RWPE2 (cell line): ENCODE results near the gene COQ8B.

Experiments
- ATAC-seq: fragments of 200-7000 bp; cut with Tn5 transposase; 3 replicates; pipeline ENCODE4 v1.9.1; 2021; ENCODE audit warnings: low read depth
- DNase-seq: peaks from one replicate; pipeline ENCODE4 v3.0.0-alpha.2; 2020; ENCODE audit warnings: low spot score
- H3K27ac ChIP-seq: fragments of 450-650 bp; 2 replicates; pipeline ENCODE4 v1.5.1; 2017; ENCODE audit warnings: mild to moderate bottlenecking; ENCODE audit not compliant: poor library complexity, severe bottlenecking
- H3K27me3 ChIP-seq: fragments of 250-450 bp; sonication (Bioruptor Pico); 2 replicates; pipeline ENCODE4 v1.5.1; 2021; ENCODE audit warnings: mild to moderate bottlenecking, moderate library complexity; ENCODE audit not compliant: insufficient read depth, poor library complexity, severe bottlenecking
- H3K36me3 ChIP-seq: fragments of 250-450 bp; sonication (Bioruptor Pico); 2 replicates; pipeline ENCODE4 v1.5.1; 2020; ENCODE audit warnings: low read depth, mild to moderate bottlenecking, moderate library complexity
- H3K4me1 ChIP-seq: fragments of 250-450 bp; sonication (Bioruptor Pico); 2 replicates; pipeline ENCODE4 v1.5.1; 2021; ENCODE audit warnings: mild to moderate bottlenecking, moderate library complexity; ENCODE audit not compliant: insufficient read depth, poor library complexity, severe bottlenecking
- H3K4me3 ChIP-seq: fragments of 250-450 bp; sonication (Bioruptor Pico); 2 replicates; pipeline ENCODE4 v1.5.1; 2021; ENCODE audit warnings: mild to moderate bottlenecking, moderate library complexity; ENCODE audit not compliant: severe bottlenecking
- H3K9me3 ChIP-seq: fragments of 250-450 bp; sonication (Bioruptor Pico); 2 replicates; pipeline ENCODE4 v1.5.1; 2021; ENCODE audit warnings: mild to moderate bottlenecking, moderate library complexity; ENCODE audit not compliant: severe bottlenecking
- TF ChIP-seq, protein P1 (sequence below): fragments of 450-650 bp; IDR thresholded peaks from one replicate; pipeline ENCODE4 v1.5.1; 2017; ENCODE audit warnings: mild to moderate bottlenecking, moderate library complexity; ENCODE audit not compliant: poor library complexity, severe bottlenecking

Gene COQ8B

DNA sequence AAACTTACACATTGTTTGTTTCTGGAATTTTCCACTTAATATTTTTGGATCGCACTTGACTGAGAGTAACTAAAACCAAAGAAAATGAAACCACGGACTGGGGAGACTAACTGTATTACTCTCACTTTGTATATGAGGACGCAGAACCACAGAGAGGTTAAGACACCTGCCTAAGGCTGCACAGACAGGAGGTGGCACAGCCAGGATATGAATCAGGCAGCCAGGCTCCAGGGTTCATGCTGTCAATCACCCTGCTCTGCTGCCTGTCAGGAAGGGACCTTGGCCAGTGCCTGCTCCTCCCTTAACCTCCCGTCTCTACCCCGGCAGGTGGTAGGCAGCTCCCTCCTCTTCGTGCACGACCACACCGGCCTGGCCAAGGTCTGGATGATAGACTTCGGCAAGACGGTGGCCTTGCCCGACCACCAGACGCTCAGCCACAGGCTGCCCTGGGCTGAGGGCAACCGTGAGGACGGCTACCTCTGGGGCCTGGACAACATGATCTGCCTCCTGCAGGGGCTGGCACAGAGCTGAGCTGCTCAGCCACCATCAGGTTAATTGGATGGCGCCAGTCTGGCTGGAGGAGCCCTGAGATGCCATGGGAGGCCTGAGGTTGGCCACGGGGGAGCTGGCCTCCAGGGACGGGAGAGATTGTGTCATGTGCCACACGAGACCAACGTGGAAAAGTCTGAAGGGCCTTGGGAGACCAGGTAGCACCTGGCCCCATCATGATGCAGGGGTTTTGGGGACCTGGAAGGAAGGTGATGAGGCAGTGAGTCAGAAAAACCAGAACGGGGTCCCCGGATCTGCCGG, 22.5 kb upstream of the COQ8B start:
- Histone ChIP-seq H3K27ac (no peak overlapping the region), H3K4me1 (no peaks in the 10 kb centered on the region), H3K4me3 (no peak overlapping the region), H3K27me3 (no peaks in the 10 kb centered on the region), H3K9me3 (no peaks in the 10 kb centered on the region), H3K36me3 (peaks cover 52% of the 10 kb centered on the region)
- TF ChIP-seq, protein P1, sequence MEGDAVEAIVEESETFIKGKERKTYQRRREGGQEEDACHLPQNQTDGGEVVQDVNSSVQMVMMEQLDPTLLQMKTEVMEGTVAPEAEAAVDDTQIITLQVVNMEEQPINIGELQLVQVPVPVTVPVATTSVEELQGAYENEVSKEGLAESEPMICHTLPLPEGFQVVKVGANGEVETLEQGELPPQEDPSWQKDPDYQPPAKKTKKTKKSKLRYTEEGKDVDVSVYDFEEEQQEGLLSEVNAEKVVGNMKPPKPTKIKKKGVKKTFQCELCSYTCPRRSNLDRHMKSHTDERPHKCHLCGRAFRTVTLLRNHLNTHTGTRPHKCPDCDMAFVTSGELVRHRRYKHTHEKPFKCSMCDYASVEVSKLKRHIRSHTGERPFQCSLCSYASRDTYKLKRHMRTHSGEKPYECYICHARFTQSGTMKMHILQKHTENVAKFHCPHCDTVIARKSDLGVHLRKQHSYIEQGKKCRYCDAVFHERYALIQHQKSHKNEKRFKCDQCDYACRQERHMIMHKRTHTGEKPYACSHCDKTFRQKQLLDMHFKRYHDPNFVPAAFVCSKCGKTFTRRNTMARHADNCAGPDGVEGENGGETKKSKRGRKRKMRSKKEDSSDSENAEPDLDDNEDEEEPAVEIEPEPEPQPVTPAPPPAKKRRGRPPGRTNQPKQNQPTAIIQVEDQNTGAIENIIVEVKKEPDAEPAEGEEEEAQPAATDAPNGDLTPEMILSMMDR: no peak
- DNase-seq: no peak
- ATAC-seq: no peak

DNA sequence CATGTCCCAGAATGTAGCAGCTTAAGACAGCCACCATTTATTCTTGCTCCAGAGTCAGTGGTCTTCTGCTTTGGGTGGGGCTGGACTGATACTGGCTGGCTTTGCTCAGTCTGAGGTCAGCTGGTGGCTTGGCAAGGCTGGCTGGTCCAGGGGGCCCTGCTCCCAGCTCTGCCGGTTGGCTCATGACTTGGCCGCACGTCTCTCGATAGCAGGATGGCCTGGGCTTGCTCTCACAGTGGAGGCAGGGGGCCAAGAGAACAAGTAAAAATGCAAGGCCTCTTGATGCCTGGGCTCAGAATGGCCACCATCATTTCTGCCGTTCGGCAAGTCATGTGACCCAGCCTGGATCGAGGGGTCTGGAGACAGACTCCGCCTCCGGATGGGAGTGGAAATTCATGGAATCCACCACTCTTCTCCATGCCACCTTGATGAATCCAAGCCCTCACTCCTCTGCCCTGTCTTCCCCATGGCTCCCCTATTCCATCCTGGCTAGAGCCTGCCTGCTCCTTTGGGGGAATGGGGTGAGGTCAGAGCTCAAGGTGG, 20.5 kb upstream of the COQ8B start:
- no peaks in the 10 kb centered on the region for H3K9me3 ChIP-seq
- ATAC-seq (no peak), DNase-seq (no peak)
- H3K27me3 ChIP-seq: no peaks in the 10 kb centered on the region
- TF ChIP-seq, protein P1: no peak
- no peak overlapping the region for H3K4me3 ChIP-seq
- H3K27ac ChIP-seq: no peak overlapping the region
- no peaks in the 10 kb centered on the region for H3K4me1 ChIP-seq
- H3K36me3 ChIP-seq: peaks cover 72% of the 10 kb centered on the region

DNA sequence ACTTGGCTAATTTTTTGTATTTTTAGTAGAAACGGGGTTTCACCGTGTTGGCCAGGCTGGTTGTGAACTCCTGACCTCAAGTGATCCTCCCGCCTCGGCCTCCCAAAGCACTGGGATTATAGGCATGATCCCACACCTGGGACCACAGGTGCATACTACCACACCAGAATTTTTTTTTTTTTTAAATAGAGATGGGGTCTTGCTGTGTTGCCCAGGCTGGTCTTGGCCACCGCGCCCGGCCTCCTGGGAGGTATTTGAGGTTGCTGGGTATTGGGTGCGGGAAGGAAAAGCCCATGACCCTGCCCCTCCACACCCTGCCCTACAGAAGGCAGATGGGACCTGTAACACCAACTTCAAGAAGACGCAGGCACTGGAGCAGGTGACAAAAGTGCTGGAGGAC, 20.0 kb upstream of the COQ8B start:
- DNase-seq (no peak), ATAC-seq (no peak)
- TF ChIP-seq, protein P1: no peak
- Histone ChIP-seq H3K27ac (no peak overlapping the region), H3K4me3 (no peak overlapping the region), H3K9me3 (no peaks in the 10 kb centered on the region), H3K27me3 (no peaks in the 10 kb centered on the region), H3K36me3 (peaks cover 76% of the 10 kb centered on the region), H3K4me1 (no peaks in the 10 kb centered on the region)

DNA sequence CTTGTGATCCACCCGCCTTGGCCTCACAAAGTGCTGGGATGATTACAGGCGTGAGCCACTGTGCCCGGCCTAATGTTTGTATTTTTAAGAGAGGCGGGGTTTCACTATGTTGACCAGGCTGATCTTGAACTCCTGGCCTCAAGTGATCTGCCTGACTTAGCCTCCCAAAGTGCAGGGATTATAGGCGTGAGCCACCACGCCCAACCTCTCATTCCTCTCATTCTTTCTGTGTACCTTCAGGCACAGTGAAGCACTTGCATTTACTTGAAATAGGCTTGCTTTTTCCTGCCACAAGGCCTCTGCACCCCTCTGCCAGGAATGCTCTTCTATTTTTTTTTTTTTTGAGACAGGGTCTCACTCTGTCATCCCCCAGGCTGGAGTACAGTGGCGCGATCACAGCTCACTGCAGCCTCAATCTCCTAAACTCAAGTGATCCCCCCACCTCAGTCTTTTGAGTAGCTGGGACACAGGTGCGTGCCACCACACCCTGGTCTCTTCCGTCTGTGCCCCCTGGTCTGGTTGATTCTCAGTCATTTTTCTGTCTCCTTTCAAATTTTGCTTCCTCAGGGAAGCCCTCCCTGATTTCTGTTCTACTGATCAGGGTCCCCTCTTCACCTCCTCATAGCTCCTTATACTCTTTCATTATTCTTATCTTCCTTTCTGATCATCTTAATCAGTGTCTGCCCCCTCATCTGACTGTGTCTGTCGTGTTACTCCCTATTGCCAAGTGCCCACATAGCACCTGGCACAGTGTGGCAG, 18.5 kb upstream of the COQ8B start:
- DNase-seq (no peak), ATAC-seq (no peak)
- Histone ChIP-seq H3K9me3 (no peaks in the 10 kb centered on the region), H3K27ac (no peak overlapping the region), H3K36me3 (peaks cover 87% of the 10 kb centered on the region), H3K27me3 (no peaks in the 10 kb centered on the region), H3K4me3 (no peak overlapping the region), H3K4me1 (no peaks in the 10 kb centered on the region)
- TF ChIP-seq, protein P1: no peak
